Measurements from ENCODE around the gene TNNC1.

- TF ChIP-seq CTCF (IDR thresholded peaks at IDR 0.05 in 8 of 11, conservative IDR thresholded peaks at IDR 0.05 in 3 of 11) (no peak), POLR2A (IDR thresholded peaks at IDR 0.05) (no peak), POLR2AphosphoS5 (IDR thresholded peaks at IDR 0.05) (no peak)
These were observed 14.2 kb downstream of the TNNC1 start for GRCh38 chr3:52439426-52440248.

Data from spleen (tissue), 7 donors.